Activated CD8-positive, alpha-beta T cell treated with anti-CD3 and anti-CD28 coated beads, Interleukin-2, amount 10 ng/mL, durations not matched to agents 7 days and 5 days (primary cell): ENCODE results near the gene NUTM1. TPM values are rescaled to one million over a fixed set of nuclear protein-coding genes. Genes with fewer than 3 reads are reported as not detected.
A peak's percentile ranks its signal among the peaks of the same experiment; 100 is the strongest.

Source experiments
- ATAC-seq: fragments of 150-1000 bp; cut with Tn5 transposase; one replicate; pipeline ENCODE4 v1.10.0; 2021; ENCODE audit warnings: moderate library complexity
- CTCF ChIA-PET: fragments of 350-600 bp; sonication (Branson Sonifier 250); formaldehyde crosslinking; loops from one replicate; lab custom pipeline; 2021; ENCODE audit warnings: antibody characterized with exemption; lab: Charles Lee
- POLR2A ChIA-PET: fragments of 350-600 bp; sonication (Branson Sonifier 250); formaldehyde crosslinking; loops from one replicate; lab custom pipeline; 2021; ENCODE audit warnings: antibody characterized with exemption; lab: Charles Lee
- DNase-seq: peaks from one replicate; pipeline ENCODE4 v3.0.0-alpha.2; 2020
- H3K27ac Mint-ChIP-seq: one replicate; pipeline ENCODE4 v1.8.0; 2021; ENCODE audit warnings: mild to moderate bottlenecking, mixed read lengths
- H3K27me3 Mint-ChIP-seq: one replicate; pipeline ENCODE4 v1.8.0; 2021; ENCODE audit warnings: low read depth, mixed read lengths
- H3K36me3 Mint-ChIP-seq: one replicate; pipeline ENCODE4 v1.8.0; 2021; ENCODE audit warnings: low read depth, mixed read lengths
- H3K4me1 Mint-ChIP-seq: one replicate; pipeline ENCODE4 v1.8.0; 2021; ENCODE audit warnings: low read depth, mixed read lengths
- H3K4me3 Mint-ChIP-seq: one replicate; pipeline ENCODE4 v1.8.0; 2021; ENCODE audit warnings: mild to moderate bottlenecking, mixed read lengths
- H3K9me3 Mint-ChIP-seq: one replicate; pipeline ENCODE4 v1.8.0; 2022; ENCODE audit warnings: mixed read lengths; ENCODE audit not compliant: insufficient read depth
- total RNA-seq, 2 experiments: library from RNA; stranded (reverse); gene quantifications; one replicate each; pipeline ENCODE4 v1.2.3, GENCODE V29; 2021

Gene NUTM1
- not detected for total RNA-seq

GRCh38 chr15:34342737-34343575 is at the start of gene NUTM1, which contains the start of gene NOP10:
Gene NUTM1 (plus strand): TSS chr15:34343315. CDS start chr15:34343697, 382 bp downstream.
Gene NOP10 (minus strand): TSS chr15:34343136. CDS start chr15:34343073, 63 bp downstream.
- Mint-ChIP-seq H3K27ac (peak within 1 kb of the TSS; percentile 81), H3K4me1 (peaks cover 23% of the 10 kb centered on the region), H3K27me3 (no peaks in the 10 kb centered on the region), H3K36me3 (peaks cover 33% of the 10 kb centered on the region), H3K9me3 (no peaks in the 10 kb centered on the region), H3K4me3 (no peak within 1 kb of the TSS)
- DNase-seq (peak; percentile 96), ATAC-seq (peak; percentile 87)
- ChIA-PET POLR2A (interaction anchor here (0.5 to 1.8 kb wide), 7 partner anchors 12 to 242 kb away, joined by 3 to 17 read pairs (median 3); partner anchors contain the start of genes EMC7 and LPCAT4), CTCF (interaction anchor here (0.5 to 2.5 kb wide), 18 partner anchors 9 to 267 kb away, joined by 3 to 35 read pairs (median 6); partner anchors contain the start of genes EMC7, GOLGA8B, KATNBL1 and LPCAT4)

GRCh38 chr15:34297059-34297458 is 46.1 kb upstream of the NUTM1 start:
- no peak for ATAC-seq
- H3K36me3 Mint-ChIP-seq = peaks cover 17% of the 10 kb centered on the region
- POLR2A ChIA-PET = no interaction called here
- no peaks in the 10 kb centered on the region for H3K9me3 Mint-ChIP-seq
- DNase-seq = no peak
- H3K27ac Mint-ChIP-seq = no peak overlapping the region
- H3K4me3 Mint-ChIP-seq = no peak overlapping the region
- no peaks in the 10 kb centered on the region for H3K27me3 Mint-ChIP-seq
- H3K4me1 Mint-ChIP-seq = peaks cover 4% of the 10 kb centered on the region
- CTCF ChIA-PET = interaction anchor here (1.0 to 1.1 kb wide), 2 partner anchors 19 to 71 kb away, joined by 3 read pairs; no protein-coding TSS in a partner anchor

GRCh38 chr15:34301058-34301457 is 42.1 kb upstream of the NUTM1 start:
- ATAC-seq = no peak
- Mint-ChIP-seq H3K9me3 (no peaks in the 10 kb centered on the region), H3K36me3 (peaks cover 13% of the 10 kb centered on the region), H3K27ac (no peak overlapping the region), H3K27me3 (no peaks in the 10 kb centered on the region), H3K4me3 (no peak overlapping the region), H3K4me1 (peaks cover 3% of the 10 kb centered on the region)
- ChIA-PET CTCF (no interaction called here), POLR2A (interaction anchor here (1.0 kb wide), 1 partner anchor 9 kb away, joined by 3 read pairs; no protein-coding TSS in a partner anchor)
- no peak for DNase-seq

- H3K4me3 Mint-ChIP-seq = no peak overlapping the region
- ChIA-PET CTCF (interaction anchor here (1.0 kb wide), 1 partner anchor 63 kb away, joined by 6 read pairs; the partner anchor contains the start of gene LPCAT4), POLR2A (interaction anchor here (0.6 kb wide), 1 partner anchor 13 kb away, joined by 4 read pairs; no protein-coding TSS in a partner anchor)
- peaks cover 14% of the 10 kb centered on the region for H3K4me1 Mint-ChIP-seq
- H3K27ac Mint-ChIP-seq = no peak overlapping the region
- peaks cover 27% of the 10 kb centered on the region for H3K36me3 Mint-ChIP-seq
- DNase-seq (no peak), ATAC-seq (no peak)
- no peaks in the 10 kb centered on the region for H3K27me3 Mint-ChIP-seq
- no peaks in the 10 kb centered on the region for H3K9me3 Mint-ChIP-seq
Observed at GRCh38 chr15:34304613-34305012, 38.5 kb upstream of the NUTM1 start.

GRCh38 chr15:34311563-34311962 is 31.6 kb upstream of the NUTM1 start:
- Mint-ChIP-seq H3K9me3 (no peaks in the 10 kb centered on the region), H3K36me3 (peaks cover 33% of the 10 kb centered on the region), H3K4me3 (no peak overlapping the region), H3K27ac (no peak overlapping the region), H3K4me1 (peaks cover 35% of the 10 kb centered on the region), H3K27me3 (no peaks in the 10 kb centered on the region)
- ATAC-seq (no peak), DNase-seq (no peak)
- POLR2A ChIA-PET = interaction anchor here (2.2 kb wide), 1 partner anchor 26 kb away, joined by 8 read pairs; the partner anchor contains the start of gene SLC12A6
- CTCF ChIA-PET = no interaction called here

- H3K9me3 Mint-ChIP-seq = no peaks in the 10 kb centered on the region
- H3K4me3 Mint-ChIP-seq = no peak overlapping the region
- no peak for ATAC-seq
- H3K27ac Mint-ChIP-seq = no peak overlapping the region
- ChIA-PET CTCF (interaction anchor here (2.2 kb wide), 1 partner anchor 52 kb away, joined by 8 read pairs; the partner anchor contains the start of gene LPCAT4), POLR2A (interaction anchor here (0.7 to 2.3 kb wide), 2 partner anchors 23 to 274 kb away, joined by 4 to 5 read pairs; no protein-coding TSS in a partner anchor)
- peaks cover 45% of the 10 kb centered on the region for H3K4me1 Mint-ChIP-seq
- no peak for DNase-seq
- peaks cover 19% of the 10 kb centered on the region for H3K36me3 Mint-ChIP-seq
- no peaks in the 10 kb centered on the region for H3K27me3 Mint-ChIP-seq
Observed at GRCh38 chr15:34314491-34315490, 28.3 kb upstream of the NUTM1 start.

- Mint-ChIP-seq H3K27ac (peak overlapping the region; percentile 79), H3K4me3 (peak overlapping the region; percentile 81), H3K27me3 (no peaks in the 10 kb centered on the region), H3K36me3 (peaks cover 14% of the 10 kb centered on the region), H3K4me1 (peaks cover 43% of the 10 kb centered on the region), H3K9me3 (no peaks in the 10 kb centered on the region)
- peak; percentile 77 for ATAC-seq
- ChIA-PET POLR2A (interaction anchor here (0.8 to 3.9 kb wide), 6 partner anchors 9 to 49 kb away, joined by 3 to 29 read pairs (median 4); partner anchors contain the start of genes LPCAT4 and SLC12A6), CTCF (interaction anchor here (0.8 to 3.4 kb wide), 7 partner anchors 10 to 85 kb away, joined by 3 to 30 read pairs (median 11); partner anchors contain the start of genes LPCAT4, NOP10 and NUTM1)
- DNase-seq = peak; percentile 49
Observed at GRCh38 chr15:34318277-34319079, 24.6 kb upstream of the NUTM1 start.

GRCh38 chr15:34323217-34323616 is 19.9 kb upstream of the NUTM1 start:
- H3K9me3 Mint-ChIP-seq = no peaks in the 10 kb centered on the region
- H3K4me1 Mint-ChIP-seq = peaks cover 35% of the 10 kb centered on the region
- POLR2A ChIA-PET = no interaction called here
- no peak for DNase-seq
- H3K4me3 Mint-ChIP-seq = no peak overlapping the region
- CTCF ChIA-PET = interaction anchor here (0.7 to 1.3 kb wide), 2 partner anchors 44 to 82 kb away, joined by 3 to 4 read pairs; partner anchors contain the start of gene LPCAT4
- H3K36me3 Mint-ChIP-seq = peaks cover 8% of the 10 kb centered on the region
- H3K27ac Mint-ChIP-seq = no peak overlapping the region
- H3K27me3 Mint-ChIP-seq = no peaks in the 10 kb centered on the region
- ATAC-seq = no peak

- POLR2A ChIA-PET = interaction anchor here (0.7 to 5.7 kb wide), 3 partner anchors 12 to 223 kb away, joined by 3 to 61 read pairs (median 3); partner anchors contain the start of genes EMC7, PGBD4 and SLC12A6
- ATAC-seq = no peak
- peaks cover 41% of the 10 kb centered on the region for H3K4me1 Mint-ChIP-seq
Observed at GRCh38 chr15:34324933-34325332, 18.2 kb upstream of the NUTM1 start.

GRCh38 chr15:34325368-34325767 is 17.7 kb upstream of the NUTM1 start:
- Mint-ChIP-seq H3K4me3 (no peak overlapping the region), H3K4me1 (peaks cover 45% of the 10 kb centered on the region), H3K9me3 (no peaks in the 10 kb centered on the region), H3K27ac (peak overlapping the region; percentile 30), H3K36me3 (peaks cover 14% of the 10 kb centered on the region), H3K27me3 (no peaks in the 10 kb centered on the region)
- DNase-seq = no peak
- no peak for ATAC-seq
- ChIA-PET CTCF (interaction anchor here (1.4 to 1.7 kb wide), 2 partner anchors 18 to 41 kb away, joined by 6 to 10 read pairs; partner anchors contain the start of genes LPCAT4, NOP10 and NUTM1), POLR2A (interaction anchor here (0.7 to 5.7 kb wide), 3 partner anchors 11 to 224 kb away, joined by 3 to 61 read pairs (median 3); partner anchors contain the start of genes EMC7, PGBD4 and SLC12A6)

More at GRCh38 chr15:34324933-34325332, 18.2 kb upstream of the NUTM1 start:
- H3K36me3 Mint-ChIP-seq = peaks cover 12% of the 10 kb centered on the region
- no peaks in the 10 kb centered on the region for H3K9me3 Mint-ChIP-seq
- H3K27me3 Mint-ChIP-seq = no peaks in the 10 kb centered on the region
- no peak overlapping the region for H3K4me3 Mint-ChIP-seq
- CTCF ChIA-PET = interaction anchor here (1.7 kb wide), 1 partner anchor 18 kb away, joined by 6 read pairs; the partner anchor contains the start of genes NOP10 and NUTM1
- no peak for DNase-seq
- H3K27ac Mint-ChIP-seq = no peak overlapping the region
